Skeletal muscle satellite cell (primary cell): Measurements from ENCODE around the gene NQO2.
A peak's percentile ranks its signal among the peaks of the same experiment; 100 is the strongest.
"Not testable (repeated sequence)": the region's sequence is repeated elsewhere in the genome, so short reads cannot be mapped to it uniquely, and the experiment has no call there.

ENCODE experiments used
- H3K27me3 ChIP-seq: 2 replicates; pipeline ENCODE4 v1.7.0; 2013; ENCODE audit warnings: low read length; ENCODE audit not compliant: control insufficient read depth, insufficient read depth
- H3K36me3 ChIP-seq: 2 replicates; pipeline ENCODE4 v1.7.0; 2013; ENCODE audit warnings: mild to moderate bottlenecking, control low read depth, low read length; ENCODE audit not compliant: insufficient read depth
- H3K4me1 ChIP-seq: 2 replicates; pipeline ENCODE4 v1.7.0; 2013; ENCODE audit warnings: low read length; ENCODE audit not compliant: control insufficient read depth, insufficient read depth
- H3K4me2 ChIP-seq: 2 replicates; pipeline ENCODE4 v1.7.0; 2013; ENCODE audit warnings: mild to moderate bottlenecking, low read length
- H3K4me3 ChIP-seq: 2 replicates; pipeline ENCODE4 v1.7.0; 2013; ENCODE audit warnings: low read length
- H3K9ac ChIP-seq: 2 replicates; pipeline ENCODE4 v1.7.0; 2013; ENCODE audit warnings: mild to moderate bottlenecking, low read depth, low read length, moderate library complexity
- H3K9me3 ChIP-seq: replicated peaks from 2 replicates; pipeline ENCODE4 v1.7.0; 2013; ENCODE audit warnings: mild to moderate bottlenecking, control low read depth, low read length

The NQO2 gene

DNA sequence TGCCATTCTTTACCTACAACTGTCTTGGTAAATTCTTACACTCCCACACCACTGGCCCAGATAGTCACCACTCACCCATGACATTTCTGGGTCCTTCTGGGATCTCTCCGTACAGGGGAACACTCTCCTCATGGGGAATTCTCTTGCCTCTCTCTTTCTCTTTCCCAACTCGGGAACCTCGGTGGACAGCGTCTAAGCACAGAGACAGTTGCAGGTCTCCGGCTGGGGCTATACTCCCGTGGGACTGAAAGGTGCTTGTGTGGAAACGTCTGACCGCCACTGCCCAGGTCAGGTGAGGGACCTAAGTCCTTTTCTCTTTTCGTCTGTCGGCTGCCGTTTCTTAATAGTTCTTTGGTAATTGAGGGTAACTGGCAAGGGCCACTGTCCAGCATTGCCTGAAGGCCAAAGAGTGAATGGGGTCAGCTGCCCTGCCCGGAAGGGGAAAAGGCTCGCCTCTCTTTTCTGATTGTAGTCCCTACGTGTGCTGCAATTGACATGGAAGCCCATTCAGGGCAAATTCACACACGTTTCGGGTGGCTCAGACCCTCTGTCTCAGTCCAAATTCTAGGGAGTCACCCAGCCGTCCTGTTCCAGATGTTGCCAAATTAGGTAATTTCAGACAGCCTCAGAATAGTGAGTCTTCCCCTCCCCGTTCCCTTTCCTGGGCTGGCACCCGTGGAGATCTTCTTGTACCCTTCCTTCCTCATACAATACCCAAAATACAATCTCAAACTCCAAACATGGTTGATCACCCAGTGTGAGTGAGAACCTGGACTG lies 37.4 kb downstream of the NQO2 start:
- peaks cover 19% of the 10 kb centered on the region for H3K27me3 ChIP-seq
- H3K4me2 ChIP-seq, result no peak overlapping the region
- H3K4me3 ChIP-seq, result no peak overlapping the region
- H3K9ac ChIP-seq, result no peak overlapping the region
- no peaks in the 10 kb centered on the region for H3K4me1 ChIP-seq
- H3K9me3 ChIP-seq, result no peaks in the 10 kb centered on the region
- H3K36me3 ChIP-seq, result no peaks in the 10 kb centered on the region

DNA sequence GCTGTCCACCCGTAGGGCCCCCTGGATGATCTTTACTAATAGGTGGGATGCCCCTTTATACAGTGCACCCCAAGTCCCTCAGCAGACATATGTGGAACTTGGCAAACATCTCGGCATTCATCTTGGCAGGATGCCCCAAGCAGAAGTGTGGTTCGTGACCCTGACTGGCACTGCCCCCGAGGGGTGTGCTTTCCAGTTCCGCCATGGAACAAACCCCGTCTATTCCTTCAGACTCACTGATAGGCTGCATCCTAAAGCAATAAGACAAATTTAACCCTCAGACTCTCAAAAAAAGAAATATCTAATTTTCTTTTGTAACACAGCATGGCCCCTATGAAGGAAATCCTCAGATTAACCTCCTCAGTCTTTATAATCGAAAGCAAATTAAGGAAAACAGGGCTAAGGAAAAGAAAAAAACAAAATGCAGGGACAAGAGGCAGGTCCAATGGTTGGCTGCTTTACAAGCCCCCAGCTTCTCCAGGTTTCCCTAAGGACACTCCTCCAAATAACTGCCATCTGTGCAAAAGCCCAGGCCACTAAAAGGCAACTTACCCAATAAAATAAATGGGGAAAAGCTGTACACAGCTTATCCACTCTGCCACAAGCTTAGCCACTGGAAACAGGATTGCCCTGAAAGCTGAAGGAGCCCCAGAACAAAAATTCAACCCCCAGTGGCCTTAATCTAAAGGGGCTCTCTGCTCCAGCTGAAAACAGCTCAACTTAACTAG lies 38.1 kb downstream of the NQO2 start:
- H3K27me3 ChIP-seq, result peaks cover 19% of the 10 kb centered on the region
- H3K4me2 ChIP-seq, result no peak overlapping the region
- H3K4me3 ChIP-seq, result no peak overlapping the region
- H3K36me3 ChIP-seq, result no peaks in the 10 kb centered on the region
- no peak overlapping the region for H3K9ac ChIP-seq
- no peaks in the 10 kb centered on the region for H3K4me1 ChIP-seq
- H3K9me3 ChIP-seq, result no peaks in the 10 kb centered on the region

DNA sequence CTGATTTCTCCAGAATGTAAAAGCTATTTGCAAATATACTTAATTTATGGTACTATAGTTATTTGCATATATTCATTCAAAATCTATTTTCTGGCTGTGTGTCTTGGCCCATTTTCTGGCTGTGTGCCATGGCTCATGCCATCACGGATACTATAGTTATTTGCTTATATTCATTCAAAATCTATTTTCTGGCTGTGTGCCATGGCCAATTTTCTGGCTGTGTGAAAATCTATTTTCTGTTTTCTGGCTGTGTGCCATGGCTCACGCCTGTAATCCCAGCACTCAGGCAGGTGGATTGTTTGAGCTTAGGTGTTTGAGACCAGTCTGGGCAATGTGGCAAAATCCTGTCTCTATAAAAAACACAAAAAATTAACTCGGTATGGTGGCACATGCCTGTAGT lies 39.7 kb downstream of the NQO2 start:
- no peak overlapping the region for H3K4me3 ChIP-seq
- no peaks in the 10 kb centered on the region for H3K4me1 ChIP-seq
- no peaks in the 10 kb centered on the region for H3K9me3 ChIP-seq
- no peak overlapping the region for H3K9ac ChIP-seq
- H3K27me3 ChIP-seq, result peaks cover 16% of the 10 kb centered on the region
- no peaks in the 10 kb centered on the region for H3K36me3 ChIP-seq
- no peak overlapping the region for H3K4me2 ChIP-seq

DNA sequence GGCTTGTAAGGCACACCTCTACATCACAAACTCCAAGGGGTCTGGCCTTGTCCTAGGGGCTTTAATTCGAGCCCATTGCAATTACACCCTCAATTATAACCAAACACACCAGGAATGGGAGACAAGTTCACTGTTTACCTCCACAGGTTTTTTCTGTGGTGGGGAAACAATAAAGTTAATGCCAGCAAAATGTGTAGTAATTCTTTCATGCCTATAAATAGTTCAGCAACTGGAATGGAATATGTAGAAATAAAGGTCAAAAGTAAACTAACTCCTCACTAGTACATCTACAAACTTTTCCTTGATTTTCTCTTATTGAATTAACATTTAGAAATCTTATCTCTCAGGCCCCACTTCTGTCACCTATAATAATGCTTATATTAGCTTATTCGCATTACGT lies 41.5 kb downstream of the NQO2 start:
- H3K9me3 ChIP-seq, result no peaks in the 10 kb centered on the region
- no peaks in the 10 kb centered on the region for H3K36me3 ChIP-seq
- H3K9ac ChIP-seq, result no peak overlapping the region
- no peak overlapping the region for H3K4me2 ChIP-seq
- H3K4me1 ChIP-seq, result no peaks in the 10 kb centered on the region
- H3K27me3 ChIP-seq, result peaks cover 24% of the 10 kb centered on the region
- no peak overlapping the region for H3K4me3 ChIP-seq

DNA sequence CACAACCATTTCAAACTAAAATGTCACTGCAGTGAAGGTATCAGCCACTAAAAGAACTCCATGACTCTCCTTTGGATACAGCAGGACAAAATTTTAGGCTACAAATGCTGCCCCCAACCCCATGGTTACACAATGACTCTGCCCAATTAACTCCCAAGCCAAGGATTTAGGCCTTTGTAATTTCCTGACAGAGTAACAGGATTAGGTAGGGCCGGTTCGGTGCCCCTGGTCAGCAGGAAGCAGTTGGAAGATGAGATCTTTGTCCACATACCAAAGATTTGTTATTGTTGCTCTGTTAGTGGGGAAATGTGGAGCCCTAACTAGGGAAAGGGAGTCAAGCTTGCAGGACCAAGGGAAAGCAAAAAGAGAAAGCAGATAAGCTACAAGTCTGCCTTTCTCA lies 41.9 kb downstream of the NQO2 start:
- Histone ChIP-seq H3K4me3 (no peak overlapping the region), H3K36me3 (no peaks in the 10 kb centered on the region)

DNA sequence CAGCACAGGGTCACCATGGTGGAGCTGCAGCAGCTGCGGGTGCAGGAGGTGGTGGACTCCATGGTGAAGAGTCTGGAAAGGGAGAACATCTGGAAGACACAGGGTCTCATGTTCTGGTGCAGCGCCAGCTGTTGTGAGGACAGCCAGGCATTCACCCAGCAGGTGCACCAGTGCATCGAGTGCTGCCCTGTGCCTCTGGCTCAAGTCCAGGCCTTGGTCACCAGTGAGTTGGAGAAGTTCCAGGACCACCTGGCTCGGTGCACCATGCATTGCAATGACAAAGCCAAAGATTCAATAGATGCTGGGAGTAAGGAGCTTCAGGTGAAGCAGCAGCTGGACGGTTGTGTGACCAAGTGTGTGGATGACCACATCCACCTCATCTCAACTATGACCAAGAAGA lies 45.7 kb downstream of the NQO2 start:
- no peak overlapping the region for H3K9ac ChIP-seq
- no peaks in the 10 kb centered on the region for H3K36me3 ChIP-seq
- no peak overlapping the region for H3K4me3 ChIP-seq
- H3K4me1 ChIP-seq, result no peaks in the 10 kb centered on the region
- H3K27me3 ChIP-seq, result peaks cover 31% of the 10 kb centered on the region
- no peak overlapping the region for H3K4me2 ChIP-seq
- H3K9me3 ChIP-seq, result no peaks in the 10 kb centered on the region

More for the DNA sequence above, 41.9 kb downstream of the NQO2 start:
- H3K27me3 ChIP-seq, result peaks cover 24% of the 10 kb centered on the region
- H3K9me3 ChIP-seq, result no peaks in the 10 kb centered on the region
- no peak overlapping the region for H3K9ac ChIP-seq
- no peak overlapping the region for H3K4me2 ChIP-seq
- H3K4me1 ChIP-seq, result no peaks in the 10 kb centered on the region

DNA sequence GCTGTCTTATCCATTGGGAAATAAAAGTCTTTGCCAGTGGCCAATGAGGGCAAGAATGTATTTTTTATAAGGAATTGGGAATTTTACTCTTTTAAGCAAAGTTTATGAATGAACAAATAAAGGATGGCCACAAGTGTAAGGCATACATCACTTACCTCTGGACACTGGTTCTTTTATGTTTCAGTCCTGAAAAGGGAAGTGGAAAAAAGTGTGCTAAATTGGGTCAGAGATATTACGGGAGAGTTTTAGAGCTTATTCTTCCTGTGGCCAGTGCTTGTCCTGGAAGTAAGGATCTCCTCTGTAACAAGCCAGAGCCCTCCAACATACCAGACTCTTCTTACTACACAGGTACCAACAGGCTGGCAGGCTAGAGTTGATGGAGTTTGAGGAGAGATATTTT lies 46.1 kb downstream of the NQO2 start:
- Histone ChIP-seq H3K4me1 (no peaks in the 10 kb centered on the region), H3K4me3 (no peak overlapping the region), H3K4me2 (no peak overlapping the region), H3K9me3 (no peaks in the 10 kb centered on the region), H3K9ac (no peak overlapping the region), H3K27me3 (peaks cover 31% of the 10 kb centered on the region), H3K36me3 (no peaks in the 10 kb centered on the region)

DNA sequence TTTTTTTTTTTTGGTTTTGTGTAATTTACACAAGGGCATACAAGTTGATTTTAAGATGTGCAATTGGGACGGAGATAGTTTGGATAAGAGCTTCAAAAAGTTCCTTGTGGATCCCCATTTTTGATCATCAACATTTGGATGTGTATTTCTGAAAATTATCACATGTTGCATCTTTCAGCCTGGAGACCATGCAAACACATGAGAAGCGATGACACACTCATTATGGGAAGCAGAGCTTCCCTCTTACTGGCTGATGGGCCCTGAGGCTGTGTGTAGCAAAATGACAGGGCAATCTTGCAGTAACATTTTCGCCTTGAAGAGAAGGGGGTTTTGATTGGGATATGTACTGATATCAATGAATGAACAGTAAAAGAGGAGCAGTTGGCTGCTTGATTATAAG lies 46.6 kb downstream of the NQO2 start:
- no peaks in the 10 kb centered on the region for H3K4me1 ChIP-seq
- peaks cover 31% of the 10 kb centered on the region for H3K27me3 ChIP-seq
- no peaks in the 10 kb centered on the region for H3K9me3 ChIP-seq
- H3K9ac ChIP-seq, result no peak overlapping the region
- H3K4me3 ChIP-seq, result no peak overlapping the region
- no peak overlapping the region for H3K4me2 ChIP-seq
- H3K36me3 ChIP-seq, result no peaks in the 10 kb centered on the region

DNA sequence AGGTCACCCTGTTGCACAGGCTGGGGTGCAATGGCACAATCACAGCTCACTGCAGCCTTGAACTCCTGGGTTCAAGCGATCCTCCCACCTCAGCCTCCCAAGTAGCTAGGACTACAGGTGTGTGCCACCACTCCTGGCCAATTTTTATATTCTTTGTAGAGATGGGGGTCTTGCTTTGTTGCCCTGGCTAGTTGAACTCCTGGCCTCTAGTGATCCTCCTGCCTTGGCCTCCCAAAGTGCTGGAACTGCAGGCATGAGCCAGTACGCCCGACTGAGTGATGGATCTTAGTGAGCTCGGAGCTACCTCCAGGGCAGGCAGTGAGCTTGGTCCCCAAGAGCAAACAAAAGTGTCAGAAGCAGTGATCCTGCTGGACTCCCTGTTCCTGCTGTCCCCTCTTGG lies 48.3 kb downstream of the NQO2 start:
- not testable (repeated sequence) for H3K4me1 ChIP-seq, H3K9me3 ChIP-seq, H3K9ac ChIP-seq, H3K4me3 ChIP-seq, H3K36me3 ChIP-seq, H3K4me2 ChIP-seq
- H3K27me3 ChIP-seq, result peaks cover 31% of the 10 kb centered on the region

DNA sequence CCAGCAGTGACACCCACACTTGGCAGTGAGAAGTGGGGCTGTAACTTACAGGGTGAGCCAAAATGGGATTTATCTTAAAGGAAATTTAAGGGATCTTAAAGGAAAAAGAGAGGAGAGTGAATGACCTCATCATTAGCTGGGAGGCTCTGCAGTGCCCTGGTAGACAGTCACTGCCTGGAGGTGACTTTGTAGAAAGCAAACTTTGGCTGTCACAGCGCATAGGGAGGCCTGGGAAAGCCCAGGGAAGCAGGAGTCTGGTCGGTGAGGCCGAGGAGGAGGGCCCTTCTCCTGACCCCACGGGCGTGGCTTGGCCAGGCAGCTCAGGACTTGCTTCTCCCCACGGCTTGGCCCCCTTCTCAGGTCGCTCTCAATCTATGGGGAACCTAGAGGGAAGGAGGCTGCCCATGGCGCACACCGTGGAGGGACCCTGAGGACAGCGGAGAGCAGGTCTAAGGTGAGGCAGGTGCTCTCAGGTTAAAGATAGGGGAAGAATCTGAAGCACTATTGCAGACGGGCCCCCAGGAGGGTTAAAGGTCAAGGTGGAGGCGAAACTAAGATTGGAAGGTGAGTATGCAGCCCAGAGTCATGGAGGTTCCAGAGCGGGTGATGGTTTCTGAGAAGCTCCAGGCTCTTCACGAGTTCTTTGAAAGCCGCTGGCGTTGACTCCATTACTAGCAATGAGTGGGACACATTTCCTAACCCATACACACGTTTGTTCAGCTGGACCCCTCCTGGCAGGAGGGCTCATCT lies 53.0 kb downstream of the NQO2 start:
- Histone ChIP-seq H3K4me1 (peaks cover 18% of the 10 kb centered on the region), H3K4me2 (no peak overlapping the region), H3K9me3 (no peaks in the 10 kb centered on the region), H3K9ac (no peak overlapping the region), H3K4me3 (no peak overlapping the region), H3K27me3 (peaks cover 23% of the 10 kb centered on the region), H3K36me3 (no peaks in the 10 kb centered on the region)

DNA sequence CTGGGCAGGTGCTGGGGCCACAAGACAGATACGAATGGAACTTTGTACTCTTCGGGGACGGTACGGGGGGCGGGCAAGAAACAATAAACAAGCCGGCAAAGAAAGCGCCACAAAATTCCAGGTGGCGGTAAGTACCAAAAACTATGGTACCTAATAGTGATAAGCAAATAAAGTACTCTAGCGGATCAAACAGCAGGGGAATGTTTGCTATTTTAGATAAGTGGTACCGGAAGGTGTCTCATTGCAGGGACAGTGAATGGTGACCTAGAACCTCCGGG lies 53.5 kb downstream of the NQO2 start:
- Histone ChIP-seq H3K4me1 (peaks cover 18% of the 10 kb centered on the region), H3K4me3 (peak overlapping the region; percentile 60), H3K27me3 (peaks cover 24% of the 10 kb centered on the region), H3K4me2 (peak overlapping the region; percentile 73), H3K36me3 (no peaks in the 10 kb centered on the region), H3K9ac (no peak overlapping the region), H3K9me3 (no peaks in the 10 kb centered on the region)
